Liver (tissue), 9 donors: ENCODE measurements around the gene HPCAL1. TPM values are rescaled to one million over a fixed set of nuclear protein-coding genes. Genes with fewer than 3 reads are reported as not detected.

Experiments
- DNase-seq: peaks from one replicate; pipeline ENCODE4 v3.0.0-alpha.2; 2017; ENCODE audit warnings: low spot score
- H3K27ac ChIP-seq, 2 donors: one replicate each; pipeline ENCODE4 v1.7.0; 2013; ENCODE audit warnings: inconsistent platforms in 2 of 2, low read length in 2 of 2, control low read depth in 1 of 2, low read depth in 1 of 2, mild to moderate bottlenecking in 1 of 2
- H3K27me3 ChIP-seq, 4 donors: one replicate each; pipeline versions ENCODE4 v1.6.1 to v1.7.0; 2013; ENCODE audit warnings: low read length in 3 of 4, inconsistent platforms in 1 of 4, mild to moderate bottlenecking in 1 of 4, moderate library complexity in 1 of 4; ENCODE audit not compliant: control insufficient read depth in 4 of 4, insufficient read depth in 4 of 4
- H3K36me3 ChIP-seq, 4 donors: one replicate each; pipeline versions ENCODE4 v1.6.1 to v1.7.0; 2013; ENCODE audit warnings: low read length in 3 of 4, mild to moderate bottlenecking in 3 of 4, low read depth in 1 of 4, moderate library complexity in 1 of 4; ENCODE audit not compliant: control insufficient read depth in 4 of 4, insufficient read depth in 3 of 4
- H3K4me1 ChIP-seq, 4 donors: one replicate each; pipeline versions ENCODE4 v1.6.1 to v1.7.0; 2013; ENCODE audit warnings: low read length in 3 of 4, mild to moderate bottlenecking in 3 of 4, moderate library complexity in 1 of 4; ENCODE audit not compliant: control insufficient read depth in 4 of 4, insufficient read depth in 4 of 4
- H3K4me3 ChIP-seq, 3 donors: one replicate each; pipeline versions ENCODE4 v1.6.1 to v1.7.0; 2013; ENCODE audit warnings: low read length in 3 of 3, control low read depth in 1 of 3, low read depth in 1 of 3, mild to moderate bottlenecking in 1 of 3
- H3K9ac ChIP-seq, 2 donors: one replicate each; pipeline ENCODE4 v1.7.0; 2013; ENCODE audit warnings: low read length in 2 of 2, mild to moderate bottlenecking in 2 of 2, moderate library complexity in 2 of 2, control low read depth in 1 of 2, low read depth in 1 of 2
- H3K9me3 ChIP-seq, 4 donors: one replicate each; pipeline versions ENCODE4 v1.6.1 to v1.7.0; 2013; ENCODE audit warnings: low read length in 3 of 4; ENCODE audit not compliant: control insufficient read depth in 4 of 4
- ATF3 ChIP-seq: IDR thresholded peaks from 2 replicates; pipeline ENCODE4 v1.6.1; 2016; ENCODE audit warnings: antibody characterized with exemption
- FOXA2 ChIP-seq: IDR thresholded peaks from 2 replicates; pipeline ENCODE4 v1.6.1; 2016; ENCODE audit warnings: antibody characterized with exemption
- GABPA ChIP-seq, 2 donors: IDR thresholded peaks in 1 of 2; conservative IDR thresholded peaks in 1 of 2; 2 replicates each; pipeline ENCODE4 v1.6.1; 2016; ENCODE audit warnings: antibody characterized with exemption in 2 of 2, mild to moderate bottlenecking in 1 of 2, moderate library complexity in 1 of 2
- HNF4A ChIP-seq, 2 donors: conservative IDR thresholded peaks; 2 replicates each; pipeline ENCODE4 v1.6.1; 2016; ENCODE audit warnings: antibody characterized with exemption in 2 of 2, mild to moderate bottlenecking in 2 of 2
- HNF4G ChIP-seq: IDR thresholded peaks from 2 replicates; pipeline ENCODE4 v1.6.1; 2016; ENCODE audit warnings: antibody characterized with exemption
- JUND ChIP-seq, 2 donors: IDR thresholded peaks; 2 replicates each; pipeline ENCODE4 v1.6.1; 2016; ENCODE audit warnings: antibody characterized with exemption in 2 of 2
- NR2F2 ChIP-seq: IDR thresholded peaks from 2 replicates; pipeline ENCODE4 v1.6.1; 2016; ENCODE audit warnings: antibody characterized with exemption
- RXRA ChIP-seq, 2 donors: IDR thresholded peaks; 2 replicates each; pipeline ENCODE4 v1.6.1; 2017 to 2018; ENCODE audit warnings: antibody characterized with exemption in 2 of 2, mild to moderate bottlenecking in 1 of 2
- SP1 ChIP-seq: IDR thresholded peaks from 2 replicates; pipeline ENCODE4 v1.6.1; 2018; ENCODE audit warnings: antibody characterized with exemption, mild to moderate bottlenecking
- TAF1 ChIP-seq: conservative IDR thresholded peaks from 2 replicates; pipeline ENCODE4 v1.6.1; 2016; ENCODE audit warnings: antibody characterized with exemption, mild to moderate bottlenecking
- YY1 ChIP-seq: IDR thresholded peaks from 2 replicates; pipeline ENCODE4 v1.6.1; 2016; ENCODE audit warnings: antibody characterized with exemption, mild to moderate bottlenecking
- ZBTB33 ChIP-seq: IDR thresholded peaks from 2 replicates; pipeline ENCODE4 v1.6.1; 2016; ENCODE audit warnings: antibody characterized with exemption
- WGBS: extraction: QIAGEN DNeasy Blood & Tissue Kit; methylation state at CpG from one replicate; pipeline ENCODE4 v1.1.7; 2013; 5-methylcytosine and 5-hydroxymethylcytosine counted together
- polyA plus RNA-seq, 2 donors: library from polyadenylated mRNA; stranded (reverse) in 1 of 2; unstranded in 1 of 2; fragments of 200-250 nt in 1 of 2; fragments of >200 nt in 1 of 2; fragmentation: Nextera tagmentation in 1 of 2; extraction: Ambion mirVana in 1 of 2; gene quantifications; one replicate each; pipeline versions ENCODE4 v1.2.1 to v1.2.3, GENCODE V29; 2013 to 2015
- total RNA-seq, 2 donors: library from RNA; depleted of rRNA; stranded (reverse); fragments of >200 nt; gene quantifications; one replicate each; pipeline ENCODE4 v1.2.3, GENCODE V29; 2014
- TF ChIP-seq, protein P1 (sequence below): fragments of 150-350 bp; IDR thresholded peaks from 2 replicates; pipeline ENCODE4 v1.5.1; 2017; ENCODE audit warnings: improper control_type of control experiment, low read depth, low read length; ENCODE audit not compliant: missing input control
- TF ChIP-seq, protein P2 (sequence below): IDR thresholded peaks from 2 replicates; pipeline ENCODE4 v1.6.1; 2016; ENCODE audit warnings: antibody characterized with exemption
- donor health status: healthy.
- donor health status: healthy.
- donor health status: healthy.
- donor health status: healthy.
- donor health status: healthy.

Gene HPCAL1
- total and polyA plus RNA-seq, 4 donors, result 17.3 to 27.9 (median 22.9) TPM

- H3K4me1 ChIP-seq, result peaks cover 0 to 8% (median 3%) of the 10 kb centered on the region in 4 donors
Observed at GRCh38 chr2:10355471-10356438, 53.1 kb downstream of the HPCAL1 start.

GRCh38 chr2:10356439-10356811 is 53.7 kb downstream of the HPCAL1 start:
- TF ChIP-seq ZBTB33 (no peak), RXRA (IDR thresholded peaks at IDR 0.05) (no peak), ATF3 (no peak), HNF4G (no peak), FOXA2 (no peak), JUND (IDR thresholded peaks at IDR 0.05) (no peak), HNF4A (conservative IDR thresholded peaks at IDR 0.05) (no peak)
- TF ChIP-seq, protein P1, sequence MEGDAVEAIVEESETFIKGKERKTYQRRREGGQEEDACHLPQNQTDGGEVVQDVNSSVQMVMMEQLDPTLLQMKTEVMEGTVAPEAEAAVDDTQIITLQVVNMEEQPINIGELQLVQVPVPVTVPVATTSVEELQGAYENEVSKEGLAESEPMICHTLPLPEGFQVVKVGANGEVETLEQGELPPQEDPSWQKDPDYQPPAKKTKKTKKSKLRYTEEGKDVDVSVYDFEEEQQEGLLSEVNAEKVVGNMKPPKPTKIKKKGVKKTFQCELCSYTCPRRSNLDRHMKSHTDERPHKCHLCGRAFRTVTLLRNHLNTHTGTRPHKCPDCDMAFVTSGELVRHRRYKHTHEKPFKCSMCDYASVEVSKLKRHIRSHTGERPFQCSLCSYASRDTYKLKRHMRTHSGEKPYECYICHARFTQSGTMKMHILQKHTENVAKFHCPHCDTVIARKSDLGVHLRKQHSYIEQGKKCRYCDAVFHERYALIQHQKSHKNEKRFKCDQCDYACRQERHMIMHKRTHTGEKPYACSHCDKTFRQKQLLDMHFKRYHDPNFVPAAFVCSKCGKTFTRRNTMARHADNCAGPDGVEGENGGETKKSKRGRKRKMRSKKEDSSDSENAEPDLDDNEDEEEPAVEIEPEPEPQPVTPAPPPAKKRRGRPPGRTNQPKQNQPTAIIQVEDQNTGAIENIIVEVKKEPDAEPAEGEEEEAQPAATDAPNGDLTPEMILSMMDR, result no peak
- TF ChIP-seq, protein P2, sequence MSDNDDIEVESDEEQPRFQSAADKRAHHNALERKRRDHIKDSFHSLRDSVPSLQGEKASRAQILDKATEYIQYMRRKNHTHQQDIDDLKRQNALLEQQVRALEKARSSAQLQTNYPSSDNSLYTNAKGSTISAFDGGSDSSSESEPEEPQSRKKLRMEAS, result no peak
- H3K36me3 ChIP-seq, result peaks cover 0 to 6% (median 1%) of the 10 kb centered on the region in 4 donors
- H3K27ac ChIP-seq, result no peak overlapping the region
- H3K9me3 ChIP-seq, result no peaks in the 10 kb centered on the region
- no peak overlapping the region for H3K9ac ChIP-seq
- WGBS, result 82% methylated on average over 8 of the region's 8 CpGs
- H3K4me1 ChIP-seq, result peaks cover 0 to 8% (median 4%) of the 10 kb centered on the region in 4 donors
- DNase-seq, result no peak
- H3K27me3 ChIP-seq, result no peaks in the 10 kb centered on the region
- no peak overlapping the region for H3K4me3 ChIP-seq

More at GRCh38 chr2:10355471-10356438, 53.1 kb downstream of the HPCAL1 start:
- H3K9ac ChIP-seq, result no peak overlapping the region
- no peaks in the 10 kb centered on the region for H3K9me3 ChIP-seq
- WGBS, result 82% methylated on average over 16 of the region's 16 CpGs
- no peaks in the 10 kb centered on the region for H3K27me3 ChIP-seq
- no peak overlapping the region for H3K27ac ChIP-seq
- no peak overlapping the region for H3K4me3 ChIP-seq
- H3K36me3 ChIP-seq, result peaks cover 0 to 6% (median 1%) of the 10 kb centered on the region in 4 donors
- DNase-seq, result no peak
- TF ChIP-seq GABPA (IDR thresholded peaks at IDR 0.05 in 1 of 2, conservative IDR thresholded peaks at IDR 0.05 in 1 of 2) (no peak), HNF4G (no peak), ATF3 (no peak), NR2F2 (no peak), YY1 (no peak), ZBTB33 (no peak), RXRA (IDR thresholded peaks at IDR 0.05) (no peak), TAF1 (no peak), SP1 (no peak), JUND (IDR thresholded peaks at IDR 0.05) (no peak), HNF4A (conservative IDR thresholded peaks at IDR 0.05) (no peak)
- TF ChIP-seq, protein P2, result no peak
